Ovary (tissue), 9 donors: ENCODE measurements around the gene ITPR3. TPM values are rescaled to one million over a fixed set of nuclear protein-coding genes. Genes with fewer than 3 reads are reported as not detected.

Source experiments
- DNase-seq, 5 donors: peaks; one replicate each; pipeline ENCODE4 v3.0.0-alpha.2; 2019 to 2020
- H3K27ac ChIP-seq, 2 donors: fragments of 200-600 bp; one replicate each; pipeline versions ENCODE4 v1.5.1 to v1.8.0; 2019 to 2022
- H3K27me3 ChIP-seq: fragments of 200-600 bp; one replicate; pipeline ENCODE4 v1.8.0; 2022
- H3K36me3 ChIP-seq: fragments of 200-600 bp; sonication (generic); one replicate; pipeline ENCODE4 v1.5.1; 2019
- H3K4me1 ChIP-seq: one replicate; pipeline ENCODE4 v1.8.1; 2013; ENCODE audit warnings: mild to moderate bottlenecking, moderate library complexity; ENCODE audit not compliant: insufficient read depth
- H3K4me3 ChIP-seq: fragments of 200-600 bp; sonication (generic); one replicate; pipeline ENCODE4 v1.5.1; 2017
- H3K9me3 ChIP-seq, 2 donors: fragments of 200-600 bp in 1 of 2; sonication (generic) in 1 of 2; one replicate each; pipeline versions ENCODE4 v1.5.1 to v1.8.1; 2013 to 2019; ENCODE audit warnings: mild to moderate bottlenecking in 1 of 2, moderate library complexity in 1 of 2
- CTCF ChIP-seq, 3 donors: fragments of 450-650 bp in 2 of 3; fragments of 200-600 bp in 1 of 3; IDR thresholded peaks; one replicate each; pipeline versions ENCODE4 v1.5.1 to v1.8.0; 2016 to 2022; ENCODE audit warnings: antibody characterized with exemption in 3 of 3, mild to moderate bottlenecking in 1 of 3
- EP300 ChIP-seq: sonication (generic); formaldehyde crosslinking; IDR thresholded peaks from one replicate; pipeline ENCODE4 v1.6.1; 2017; ENCODE audit warnings: antibody characterized with exemption
- POLR2A ChIP-seq: fragments of 450-650 bp; IDR thresholded peaks from one replicate; pipeline ENCODE4 v1.6.1; 2017; ENCODE audit warnings: antibody characterized with exemption, mild to moderate bottlenecking, moderate library complexity
- WGBS, 3 donors: extraction: QIAGEN DNeasy Blood & Tissue Kit in 1 of 3; methylation state at CpG; one replicate each; pipeline versions ENCODE4 v1.1.5 to v1.1.7; 2013 to 2017; 5-methylcytosine and 5-hydroxymethylcytosine counted together
- intact Hi-C, 4 donors: fragments of 100-400 bp; cut with DNase I; formaldehyde crosslinking; loops; one replicate each; pipeline versions ENCODE4 v1.11.0 to v1.15.1; 2022 to 2023
- polyA plus RNA-seq, 2 donors: library from polyadenylated mRNA; stranded (reverse); fragments of 200-250 nt in 1 of 2; fragments of 350-450 nt in 1 of 2; fragmentation: Illumina TruSeq in 1 of 2; extraction: RNeasy Lipid Tissue Mini Kit (QIAGEN cat#74804) in 1 of 2; gene quantifications; one replicate each; pipeline ENCODE4 v1.2.3, GENCODE V29; 2013 to 2014
- total RNA-seq, 7 donors: library from RNA; depleted of rRNA in 2 of 7; stranded (reverse); fragments of >200 nt in 2 of 7; fragmentation: NEBNext Ultra II Directional in 3 of 7; extraction: Animal tissue kit (Norgen Biotek cat#: 25700) in 3 of 7; gene quantifications; one replicate each; pipeline versions ENCODE4 v1.1.0 to v1.2.4, GENCODE V29; 2016 to 2023
- donor health status: DM: no; HTN: no; CAD: no; lungs with moderate emphysema.
- donor health status: DM: no; HTN: no; CAD: no.
- donor health status: Bipolar disorder and iron deficiency.
- donor health status: DM: yes; HTN: yes; CAD: no.
- donor health status: DM: no; HTN: no; CAD: no.
- donor health status: DM: yes; HTN: yes; CAD: no.

Gene ITPR3
- total and polyA plus RNA-seq, 9 donors: 3.6 to 31.1 (median 11.7) TPM

DNA sequence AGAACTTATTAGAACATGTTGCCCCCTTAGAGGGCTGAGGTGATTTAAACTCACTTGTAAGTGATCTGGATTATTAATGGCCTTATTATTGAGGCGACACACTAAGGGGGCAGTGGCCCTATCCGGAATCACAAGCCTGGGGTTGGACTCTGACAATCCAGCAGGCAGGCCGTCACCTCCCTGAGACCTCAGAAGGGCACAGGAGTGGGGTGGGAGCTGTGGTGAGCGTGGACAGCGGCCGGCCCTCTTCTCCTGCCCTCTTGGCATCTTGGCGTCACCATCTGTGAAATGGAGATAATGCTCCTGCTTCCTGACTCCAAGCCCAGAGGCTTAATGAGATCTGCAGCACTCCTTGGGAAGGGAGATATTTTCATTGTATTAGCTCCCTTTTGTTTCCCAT lies 106.0 kb downstream of the ITPR3 start:
- no peak for TF ChIP-seq POLR2A

GRCh38 chr6:33727932-33728331 lies 106.8 kb downstream of the ITPR3 start:
- H3K4me3 ChIP-seq: no peak overlapping the region
- H3K4me1 ChIP-seq: peaks cover 4% of the 10 kb centered on the region
- TF ChIP-seq POLR2A (no peak), CTCF (IDR thresholded peaks at IDR 0.05) (no peak), EP300 (no peak)
- intact Hi-C loops: no loop called here
- H3K36me3 ChIP-seq: no peaks in the 10 kb centered on the region
- H3K27me3 ChIP-seq: no peaks in the 10 kb centered on the region
- 74 to 87% (median 80%) methylated on average over 11 of the region's 11 CpGs for WGBS, 3 donors
- H3K9me3 ChIP-seq: no peaks in the 10 kb centered on the region
- no peak for DNase-seq
- no peak overlapping the region for H3K27ac ChIP-seq

More for the DNA sequence above, 106.0 kb downstream of the ITPR3 start:
- no peaks in the 10 kb centered on the region for H3K27me3 ChIP-seq
- no peak overlapping the region for H3K27ac ChIP-seq
- H3K4me1 ChIP-seq: peaks cover 4% of the 10 kb centered on the region
- DNase-seq: no peak
- intact Hi-C loops: no loop called here
- no peak overlapping the region for H3K4me3 ChIP-seq
- WGBS, 3 donors: 90 to 91% (median 90%) methylated on average over 7 of the region's 7 CpGs
- H3K36me3 ChIP-seq: no peaks in the 10 kb centered on the region
- H3K9me3 ChIP-seq: no peaks in the 10 kb centered on the region

DNA sequence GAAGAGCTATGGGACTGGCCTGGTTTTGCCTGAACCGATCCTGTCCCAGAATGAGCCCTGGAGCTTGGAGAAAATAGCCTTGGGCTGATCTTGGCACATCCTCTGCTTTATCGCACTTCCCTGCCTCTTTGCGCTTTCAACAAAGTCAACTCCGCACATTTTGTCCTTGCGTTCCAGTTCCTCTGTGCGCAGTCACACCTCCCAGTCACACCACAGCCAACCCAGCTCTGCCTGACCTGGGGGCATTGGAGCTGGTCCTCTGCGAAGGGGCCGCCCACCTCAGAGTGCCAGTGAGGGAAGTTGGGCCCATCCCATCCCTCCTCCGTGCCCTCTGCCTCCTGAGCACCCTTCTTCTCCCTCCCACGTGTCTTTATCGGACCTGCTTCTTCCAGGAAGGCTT lies 107.3 kb downstream of the ITPR3 start:
- H3K27ac ChIP-seq: no peak overlapping the region
- 82 to 89% (median 87%) methylated on average over 11 of the region's 11 CpGs for WGBS, 3 donors
- no peaks in the 10 kb centered on the region for H3K27me3 ChIP-seq
- no peaks in the 10 kb centered on the region for H3K36me3 ChIP-seq
- no peak overlapping the region for H3K4me3 ChIP-seq
- peaks cover 4% of the 10 kb centered on the region for H3K4me1 ChIP-seq
- no peak for DNase-seq
- no peaks in the 10 kb centered on the region for H3K9me3 ChIP-seq
- intact Hi-C loops: no loop called here
- TF ChIP-seq POLR2A (no peak), EP300 (no peak), CTCF (IDR thresholded peaks at IDR 0.05) (no peak)

DNA sequence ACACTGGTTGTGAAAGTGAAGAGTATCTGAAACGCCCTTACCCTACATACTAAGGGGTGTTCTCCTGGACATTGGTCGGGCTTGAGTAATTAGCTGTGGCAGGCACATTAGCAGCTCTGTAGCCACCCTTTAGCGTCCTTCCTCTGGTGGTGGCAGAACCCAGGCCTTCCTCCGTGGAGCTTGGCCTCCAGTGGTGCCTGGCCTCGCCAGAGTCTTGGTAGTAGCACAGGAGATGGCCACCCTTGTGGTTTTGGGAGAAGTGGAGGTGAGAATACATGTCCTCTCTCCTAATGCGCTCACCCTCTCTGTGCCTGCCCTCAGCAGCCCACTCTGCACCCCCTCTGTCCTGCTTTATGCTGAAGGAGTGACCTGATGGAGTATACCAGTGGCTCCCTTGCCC lies 107.9 kb downstream of the ITPR3 start:
- no peak overlapping the region for H3K27ac ChIP-seq
- H3K36me3 ChIP-seq: no peaks in the 10 kb centered on the region
- H3K4me3 ChIP-seq: no peak overlapping the region
- no peaks in the 10 kb centered on the region for H3K9me3 ChIP-seq
- WGBS, 3 donors: 93 to 98% (median 94%) methylated on average over 6 of the region's 6 CpGs
- no peak for TF ChIP-seq POLR2A
- TF ChIP-seq EP300: no peak
- no peak for TF ChIP-seq CTCF (IDR thresholded peaks at IDR 0.05)
- H3K4me1 ChIP-seq: no peaks in the 10 kb centered on the region
- H3K27me3 ChIP-seq: no peaks in the 10 kb centered on the region
- DNase-seq: no peak
- intact Hi-C loops: no loop called here

GRCh38 chr6:33730611-33731010 lies 109.5 kb downstream of the ITPR3 start:
- H3K27ac ChIP-seq: no peak overlapping the region
- 60 to 80% (median 70%) methylated on average over 10 of the region's 10 CpGs for WGBS, 3 donors
- no peaks in the 10 kb centered on the region for H3K9me3 ChIP-seq
- no peaks in the 10 kb centered on the region for H3K36me3 ChIP-seq
- H3K4me1 ChIP-seq: no peaks in the 10 kb centered on the region
- H3K27me3 ChIP-seq: no peaks in the 10 kb centered on the region
- no peak overlapping the region for H3K4me3 ChIP-seq
- intact Hi-C loops: no loop called here
- no peak for TF ChIP-seq EP300
- no peak for TF ChIP-seq CTCF (IDR thresholded peaks at IDR 0.05)
- no peak for TF ChIP-seq POLR2A
- DNase-seq: no peak
